Lower leg skin (tissue), 3 donors: ENCODE results near the gene LRP10.

ENCODE experiments used
- CTCF ChIP-seq, 3 donors: fragments of 450-650 bp; IDR thresholded peaks; one replicate each; pipeline ENCODE4 v1.5.1; 2016; ENCODE audit warnings: antibody characterized with exemption in 3 of 3, mild to moderate bottlenecking in 3 of 3, moderate library complexity in 2 of 3
- POLR2A ChIP-seq, 2 donors: fragments of 450-650 bp; IDR thresholded peaks; one replicate each; pipeline ENCODE4 v1.6.1; 2016 to 2017; ENCODE audit warnings: antibody characterized with exemption in 2 of 2, mild to moderate bottlenecking in 1 of 2, moderate library complexity in 1 of 2

GRCh38 chr14:22882064-22882463, 10.5 kb downstream of the LRP10 start:
- TF ChIP-seq POLR2A (IDR thresholded peaks at IDR 0.05) (no peak), CTCF (IDR thresholded peaks at IDR 0.05) (no peak)
